ENCODE data around the gene OSBPL6. TPM values are rescaled to one million over a fixed set of nuclear protein-coding genes. Genes with fewer than 3 reads are reported as not detected.

Gene OSBPL6
- total and polyA plus RNA-seq, 2 of the 13 experiments (the other 11 are each of a cell fraction or from before 2014, with no cell fraction given), result 0.03 to 0.11 TPM

DNA sequence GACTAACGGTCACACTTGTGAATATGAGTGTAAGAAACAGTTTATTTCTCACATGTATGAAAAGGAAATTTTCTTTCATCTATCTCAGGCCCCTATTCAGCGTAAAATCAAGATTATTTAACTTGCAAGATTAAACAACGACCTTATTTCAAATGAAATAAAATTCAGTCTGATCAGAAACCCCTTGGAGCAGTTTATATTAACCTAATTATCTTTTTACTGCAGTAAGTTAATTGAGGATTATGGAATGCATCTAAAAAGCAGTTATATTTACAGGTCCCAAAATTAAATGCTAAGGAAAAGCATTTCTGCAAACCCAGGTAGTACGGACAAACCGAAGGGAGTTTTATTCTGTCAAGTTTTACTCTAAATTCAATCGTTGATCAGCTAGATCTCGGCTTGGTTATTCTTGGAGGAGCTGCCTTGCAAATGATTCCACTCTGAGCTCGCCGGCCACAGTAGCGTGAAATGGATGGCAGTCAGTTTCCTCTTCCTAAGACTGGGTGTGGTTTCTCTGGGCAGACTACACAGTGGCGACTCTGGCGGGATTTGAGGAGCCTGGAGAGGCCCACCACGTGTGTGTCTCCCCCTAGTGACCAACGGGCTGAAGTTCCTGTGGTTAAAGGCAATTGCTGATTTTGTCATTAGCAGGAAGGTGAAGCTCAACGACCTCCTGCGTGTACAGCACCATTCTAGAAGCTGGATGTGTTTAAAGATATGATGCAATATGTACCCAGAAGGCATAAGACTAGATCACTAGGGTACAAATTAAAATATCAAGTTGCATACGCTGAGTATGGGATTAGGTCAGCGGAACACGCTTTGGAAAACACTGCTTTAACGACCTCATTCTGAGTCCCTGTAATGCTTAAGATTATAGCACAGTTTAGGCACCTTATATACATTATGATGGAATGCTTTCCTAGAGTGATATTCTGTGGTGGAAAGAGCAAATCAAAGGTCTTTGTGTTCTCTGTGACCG is 220.2 kb downstream of the OSBPL6 start (continued):
- TF ChIP-seq GABPA (IDR thresholded peaks at IDR 0.05; ENCODE audit: low read depth, low read length) (no peak), GABPA (CRISPR knock-in tag; IDR thresholded peaks at IDR 0.05; ENCODE audit: low read depth) (peak; percentile 51; the same call in 1 of the 2 replicates), ZNF382 (CRISPR knock-in tag; IDR thresholded peaks at IDR 0.05; ENCODE audit: borderline replicate concordance) (no peak), ZNF878 (CRISPR knock-in tag; IDR thresholded peaks at IDR 0.05) (peak; percentile 68; the same call in 1 of the 2 replicates), ZNF383 (CRISPR knock-in tag; IDR thresholded peaks at IDR 0.05; ENCODE audit: borderline replicate concordance) (no peak), SRSF1 (optimal IDR thresholded peaks at IDR 0.05; ENCODE audit: low read depth, low read length) (no peak), CAMTA2 (CRISPR knock-in tag; IDR thresholded peaks at IDR 0.05; ENCODE audit: borderline replicate concordance) (no peak), FOSL2 (CRISPR knock-in tag; IDR thresholded peaks at IDR 0.05) (no peak; the same call in 1 of the 2 replicates), EHMT2 (IDR thresholded peaks at IDR 0.05; ENCODE audit: borderline replicate concordance, low read depth, low read length) (no peak), JUN (CRISPR knock-in tag; IDR thresholded peaks at IDR 0.05) (no peak), ZSCAN21 (CRISPR knock-in tag; IDR thresholded peaks at IDR 0.05; ENCODE audit: borderline replicate concordance) (no peak), FLYWCH1 (CRISPR knock-in tag; IDR thresholded peaks at IDR 0.05) (no peak), ETV5 (CRISPR knock-in tag; IDR thresholded peaks at IDR 0.05; ENCODE audit: borderline replicate concordance) (peak; percentile 32; the same call in 1 of the 2 replicates), U2AF1 (optimal IDR thresholded peaks at IDR 0.05; ENCODE audit: low read depth, low read length) (no peak), STAG1 (CRISPR knock-in tag; IDR thresholded peaks at IDR 0.05) (peak; percentile 88), ZNF567 (CRISPR knock-in tag; IDR thresholded peaks at IDR 0.05; ENCODE audit: borderline replicate concordance) (no peak), BRCA1 (CRISPR knock-in tag; IDR thresholded peaks at IDR 0.05) (no peak), THRA (CRISPR knock-in tag; IDR thresholded peaks at IDR 0.05; ENCODE audit: borderline replicate concordance) (peak; percentile 59; the same call in 1 of the 2 replicates)
- TF ChIP-seq, protein P1, sequence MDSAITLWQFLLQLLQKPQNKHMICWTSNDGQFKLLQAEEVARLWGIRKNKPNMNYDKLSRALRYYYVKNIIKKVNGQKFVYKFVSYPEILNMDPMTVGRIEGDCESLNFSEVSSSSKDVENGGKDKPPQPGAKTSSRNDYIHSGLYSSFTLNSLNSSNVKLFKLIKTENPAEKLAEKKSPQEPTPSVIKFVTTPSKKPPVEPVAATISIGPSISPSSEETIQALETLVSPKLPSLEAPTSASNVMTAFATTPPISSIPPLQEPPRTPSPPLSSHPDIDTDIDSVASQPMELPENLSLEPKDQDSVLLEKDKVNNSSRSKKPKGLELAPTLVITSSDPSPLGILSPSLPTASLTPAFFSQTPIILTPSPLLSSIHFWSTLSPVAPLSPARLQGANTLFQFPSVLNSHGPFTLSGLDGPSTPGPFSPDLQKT (CRISPR knock-in tag; IDR thresholded peaks at IDR 0.05; ENCODE audit: borderline replicate concordance), result no peak
- TF ChIP-seq, protein P2, sequence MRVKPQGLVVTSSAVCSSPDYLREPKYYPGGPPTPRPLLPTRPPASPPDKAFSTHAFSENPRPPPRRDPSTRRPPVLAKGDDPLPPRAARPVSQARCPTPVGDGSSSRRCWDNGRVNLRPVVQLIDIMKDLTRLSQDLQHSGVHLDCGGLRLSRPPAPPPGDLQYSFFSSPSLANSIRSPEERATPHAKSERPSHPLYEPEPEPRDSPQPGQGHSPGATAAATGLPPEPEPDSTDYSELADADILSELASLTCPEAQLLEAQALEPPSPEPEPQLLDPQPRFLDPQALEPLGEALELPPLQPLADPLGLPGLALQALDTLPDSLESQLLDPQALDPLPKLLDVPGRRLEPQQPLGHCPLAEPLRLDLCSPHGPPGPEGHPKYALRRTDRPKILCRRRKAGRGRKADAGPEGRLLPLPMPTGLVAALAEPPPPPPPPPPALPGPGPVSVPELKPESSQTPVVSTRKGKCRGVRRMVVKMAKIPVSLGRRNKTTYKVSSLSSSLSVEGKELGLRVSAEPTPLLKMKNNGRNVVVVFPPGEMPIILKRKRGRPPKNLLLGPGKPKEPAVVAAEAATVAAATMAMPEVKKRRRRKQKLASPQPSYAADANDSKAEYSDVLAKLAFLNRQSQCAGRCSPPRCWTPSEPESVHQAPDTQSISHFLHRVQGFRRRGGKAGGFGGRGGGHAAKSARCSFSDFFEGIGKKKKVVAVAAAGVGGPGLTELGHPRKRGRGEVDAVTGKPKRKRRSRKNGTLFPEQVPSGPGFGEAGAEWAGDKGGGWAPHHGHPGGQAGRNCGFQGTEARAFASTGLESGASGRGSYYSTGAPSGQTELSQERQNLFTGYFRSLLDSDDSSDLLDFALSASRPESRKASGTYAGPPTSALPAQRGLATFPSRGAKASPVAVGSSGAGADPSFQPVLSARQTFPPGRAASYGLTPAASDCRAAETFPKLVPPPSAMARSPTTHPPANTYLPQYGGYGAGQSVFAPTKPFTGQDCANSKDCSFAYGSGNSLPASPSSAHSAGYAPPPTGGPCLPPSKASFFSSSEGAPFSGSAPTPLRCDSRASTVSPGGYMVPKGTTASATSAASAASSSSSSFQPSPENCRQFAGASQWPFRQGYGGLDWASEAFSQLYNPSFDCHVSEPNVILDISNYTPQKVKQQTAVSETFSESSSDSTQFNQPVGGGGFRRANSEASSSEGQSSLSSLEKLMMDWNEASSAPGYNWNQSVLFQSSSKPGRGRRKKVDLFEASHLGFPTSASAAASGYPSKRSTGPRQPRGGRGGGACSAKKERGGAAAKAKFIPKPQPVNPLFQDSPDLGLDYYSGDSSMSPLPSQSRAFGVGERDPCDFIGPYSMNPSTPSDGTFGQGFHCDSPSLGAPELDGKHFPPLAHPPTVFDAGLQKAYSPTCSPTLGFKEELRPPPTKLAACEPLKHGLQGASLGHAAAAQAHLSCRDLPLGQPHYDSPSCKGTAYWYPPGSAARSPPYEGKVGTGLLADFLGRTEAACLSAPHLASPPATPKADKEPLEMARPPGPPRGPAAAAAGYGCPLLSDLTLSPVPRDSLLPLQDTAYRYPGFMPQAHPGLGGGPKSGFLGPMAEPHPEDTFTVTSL (CRISPR knock-in tag; IDR thresholded peaks at IDR 0.05; ENCODE audit: borderline replicate concordance), result no peak
